Measurements from ENCODE around the gene TOR1AIP2. TPM values are rescaled to one million over a fixed set of nuclear protein-coding genes. Genes with fewer than 3 reads are reported as not detected.
A peak's percentile ranks its signal among the peaks of the same experiment; 100 is the strongest.

Gene TOR1AIP2
- total and polyA plus RNA-seq, 11 donors = 12.7 to 73.2 (median 54.5) TPM

DNA sequence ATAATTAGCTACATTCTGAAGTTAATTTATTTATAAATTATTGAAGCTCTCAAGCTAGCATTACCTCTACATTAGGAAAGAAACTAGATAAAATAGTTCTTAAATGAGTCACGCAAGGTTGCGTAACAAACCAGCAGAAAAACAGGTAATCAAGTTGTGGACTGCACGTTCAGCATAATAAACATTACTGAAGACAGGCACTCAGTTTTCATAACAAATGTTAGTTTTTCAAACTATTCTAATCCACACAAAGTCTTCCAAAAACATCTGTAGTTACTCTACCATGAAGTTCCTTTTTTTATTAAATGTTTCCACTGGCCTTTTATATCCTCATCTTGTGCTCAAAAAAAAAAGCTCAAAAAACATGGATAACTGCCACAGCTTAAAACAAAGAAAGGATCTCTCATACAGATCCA lies 1.3 kb downstream of the TOR1AIP2 start:
- no peaks in the 10 kb centered on the region for H3K27me3 ChIP-seq
- no peaks in the 10 kb centered on the region for H3K9me3 ChIP-seq
- H3K4me1 ChIP-seq = peaks cover 3 to 62% (median 48%) of the 10 kb centered on the region in 12 donors
- H3K36me3 ChIP-seq = peaks cover 0 to 28% (median 15%) of the 10 kb centered on the region in 9 donors
- H3K4me3 ChIP-seq = peak overlapping the region in 10 of 12 donors; percentile 55 to 85 (median 68)
- TF ChIP-seq CTCF (IDR thresholded peaks at IDR 0.05) (no peak), POLR2A (IDR thresholded peaks at IDR 0.05) (no peak)
- 42 to 55% (median 50%) methylated on average over 3 of the region's 3 CpGs for WGBS, 4 donors
- no peak for DNase-seq
- H3K27ac ChIP-seq = peak overlapping the region in 1 of 12 donors; percentile 72
- intact Hi-C loops (cut with DNase I) = loop anchor here in 3 of 10 donors (2.0 to 10.0 kb wide), 2 partner anchors 78 to 298 kb away; partner anchors contain the start of gene CEP350 (in 1 of the 3)
- no peak for ATAC-seq

DNA sequence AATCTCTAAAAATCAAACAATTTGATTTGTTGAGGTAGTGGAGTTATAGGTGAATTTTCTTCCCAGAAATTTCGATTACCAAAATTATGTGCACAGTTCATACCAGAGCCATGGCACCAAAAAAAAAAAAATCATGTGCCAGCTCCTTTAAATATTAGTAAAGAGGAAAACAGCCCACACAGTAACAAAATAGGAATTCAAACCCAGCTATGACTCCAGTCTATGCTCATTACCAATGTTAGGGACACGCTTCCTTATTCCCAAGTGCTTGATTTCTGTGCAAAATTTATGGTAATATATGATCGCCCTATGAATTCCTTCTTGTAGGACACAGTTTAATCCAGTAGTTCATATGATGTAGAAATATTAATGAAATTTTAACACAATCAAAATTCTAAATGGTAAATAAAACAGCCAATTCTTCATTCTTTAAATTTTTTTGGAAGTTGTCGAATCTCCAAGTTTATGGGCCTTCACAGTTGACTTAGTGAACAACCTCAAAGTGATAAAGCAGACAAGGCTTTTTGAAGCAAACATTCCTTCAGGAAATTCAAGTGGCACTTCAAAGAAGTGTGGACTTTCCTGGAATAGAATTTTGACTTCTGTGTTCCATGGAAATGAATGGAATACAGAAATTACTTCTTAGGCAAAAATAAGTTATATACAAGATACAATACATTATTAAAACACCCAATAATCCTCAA lies 1.9 kb downstream of the TOR1AIP2 start:
- 87 to 96% (median 93%) methylated on average over 4 of the region's 4 CpGs for WGBS, 4 donors
- Histone ChIP-seq H3K4me3 (peak overlapping the region in 7 of 12 donors; percentile 60 to 77 (median 67)), H3K4me1 (peaks cover 1 to 62% (median 49%) of the 10 kb centered on the region in 12 donors), H3K27ac (peak overlapping the region in 1 of 12 donors; percentile 72), H3K9me3 (no peaks in the 10 kb centered on the region), H3K27me3 (no peaks in the 10 kb centered on the region), H3K36me3 (peaks cover 0 to 28% (median 15%) of the 10 kb centered on the region in 9 donors)
- no peak for TF ChIP-seq POLR2A (IDR thresholded peaks at IDR 0.05)
- no peak for TF ChIP-seq CTCF (IDR thresholded peaks at IDR 0.05)
- ATAC-seq (no peak), DNase-seq (no peak)
- intact Hi-C loops (cut with DNase I) = loop anchor here in 3 of 10 donors (2.0 to 10.0 kb wide), 2 partner anchors 79 to 299 kb away; partner anchors contain the start of gene CEP350 (in 1 of the 3)

DNA sequence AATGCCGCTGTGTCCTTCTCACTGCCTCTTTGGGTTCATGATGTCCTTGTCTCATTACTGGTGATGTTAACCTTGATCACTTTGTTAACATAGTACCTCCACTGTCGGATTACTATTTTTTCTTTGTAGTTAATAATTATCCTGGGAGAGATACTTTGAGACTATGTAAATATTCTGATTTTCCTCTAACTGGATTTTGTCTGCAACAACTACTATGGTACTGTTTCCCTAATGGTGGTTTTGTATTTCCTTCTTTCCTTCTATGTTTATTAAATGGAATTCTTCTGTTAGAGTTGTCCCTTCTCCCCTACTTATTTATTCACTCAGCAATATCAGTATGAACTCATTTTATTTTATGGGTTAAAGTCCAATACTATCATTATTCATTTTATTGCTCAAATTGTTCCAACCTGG lies 4.2 kb downstream of the TOR1AIP2 start:
- H3K4me3 ChIP-seq = no peak overlapping the region
- intact Hi-C loops (cut with DNase I) = loop anchor here in 2 of 10 donors (10.0 kb wide), 1 partner anchor 301 kb away; no protein-coding TSS in a partner anchor
- no peaks in the 10 kb centered on the region for H3K9me3 ChIP-seq
- no peak overlapping the region for H3K27ac ChIP-seq
- peaks cover 0 to 43% (median 26%) of the 10 kb centered on the region in 9 donors for H3K36me3 ChIP-seq
- no peak for ATAC-seq
- DNase-seq = no peak
- TF ChIP-seq CTCF (IDR thresholded peaks at IDR 0.05) (no peak), POLR2A (IDR thresholded peaks at IDR 0.05) (no peak)
- peaks cover 0 to 64% (median 48%) of the 10 kb centered on the region in 12 donors for H3K4me1 ChIP-seq
- H3K27me3 ChIP-seq = no peaks in the 10 kb centered on the region
- 96 to 98% (median 96%) methylated on average over 2 of the region's 2 CpGs for WGBS, 4 donors

GRCh38 chr1:179872558-179872957 lies 5.0 kb downstream of the TOR1AIP2 start:
- Histone ChIP-seq H3K36me3 (peaks cover 0 to 52% (median 31%) of the 10 kb centered on the region in 9 donors), H3K4me3 (no peak overlapping the region), H3K4me1 (peaks cover 0 to 60% (median 47%) of the 10 kb centered on the region in 12 donors), H3K27ac (no peak overlapping the region), H3K27me3 (no peaks in the 10 kb centered on the region), H3K9me3 (no peaks in the 10 kb centered on the region)
- ATAC-seq (no peak), DNase-seq (no peak)
- intact Hi-C loops (cut with DNase I) = loop anchor here in 2 of 10 donors (10.0 kb wide), 1 partner anchor 302 kb away; no protein-coding TSS in a partner anchor
- WGBS, 4 donors = 63 to 78% (median 73%) methylated on average over 5 of the region's 5 CpGs
- TF ChIP-seq POLR2A (IDR thresholded peaks at IDR 0.05) (no peak), CTCF (IDR thresholded peaks at IDR 0.05) (no peak)
